NT2/D1 (cell line): ENCODE data around the gene DIAPH1.

Experiments
- SUZ12 ChIP-seq: IDR thresholded peaks from 2 replicates; pipeline ENCODE4 v1.6.1; 2011; ENCODE audit not compliant: insufficient read length, insufficient read depth; ENCODE audit errors: extremely low read depth
- YY1 ChIP-seq: IDR thresholded peaks from 2 replicates; pipeline ENCODE4 v1.6.1; 2011; ENCODE audit not compliant: insufficient read length, insufficient read depth

DNA sequence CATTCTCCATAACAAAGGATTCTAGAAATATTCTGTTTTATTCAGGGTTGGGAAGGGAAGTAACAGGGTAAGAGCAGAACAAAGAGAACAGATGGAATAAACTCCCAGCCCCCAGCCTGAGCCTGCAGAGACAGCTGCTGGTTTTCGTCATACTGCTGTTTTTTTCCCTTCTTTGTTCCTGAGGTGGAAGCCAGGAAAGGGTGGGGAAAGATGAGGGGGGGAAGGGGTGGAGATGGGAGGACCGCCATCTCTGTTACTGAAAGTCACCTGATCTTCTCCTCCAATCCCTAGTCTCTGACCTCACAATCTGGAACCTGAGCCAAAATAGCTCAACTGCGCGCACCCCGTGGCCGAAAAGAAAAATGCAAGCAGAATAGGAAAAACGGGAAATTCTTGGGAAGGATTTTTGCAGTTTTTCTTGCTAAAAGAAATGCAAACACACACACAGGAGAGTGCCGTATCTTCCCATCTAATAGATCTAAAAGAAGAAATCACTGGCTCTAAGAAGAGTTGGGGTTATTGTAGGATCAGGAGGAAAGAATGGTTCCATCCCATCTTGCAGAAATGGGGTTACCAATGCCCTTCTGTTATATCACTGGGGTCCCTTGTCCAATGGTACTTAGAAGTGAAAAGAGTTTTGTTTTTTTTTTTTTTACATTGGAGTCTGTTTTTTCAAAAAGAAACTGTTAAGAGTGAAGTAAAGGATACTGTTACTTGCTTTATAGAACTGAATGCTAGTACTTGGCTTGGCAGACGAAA lies 57.9 kb downstream of the DIAPH1 start:
- TF ChIP-seq SUZ12 (no peak), YY1 (peak; percentile 47)
